ENCODE results near the gene STMN1.

DNA sequence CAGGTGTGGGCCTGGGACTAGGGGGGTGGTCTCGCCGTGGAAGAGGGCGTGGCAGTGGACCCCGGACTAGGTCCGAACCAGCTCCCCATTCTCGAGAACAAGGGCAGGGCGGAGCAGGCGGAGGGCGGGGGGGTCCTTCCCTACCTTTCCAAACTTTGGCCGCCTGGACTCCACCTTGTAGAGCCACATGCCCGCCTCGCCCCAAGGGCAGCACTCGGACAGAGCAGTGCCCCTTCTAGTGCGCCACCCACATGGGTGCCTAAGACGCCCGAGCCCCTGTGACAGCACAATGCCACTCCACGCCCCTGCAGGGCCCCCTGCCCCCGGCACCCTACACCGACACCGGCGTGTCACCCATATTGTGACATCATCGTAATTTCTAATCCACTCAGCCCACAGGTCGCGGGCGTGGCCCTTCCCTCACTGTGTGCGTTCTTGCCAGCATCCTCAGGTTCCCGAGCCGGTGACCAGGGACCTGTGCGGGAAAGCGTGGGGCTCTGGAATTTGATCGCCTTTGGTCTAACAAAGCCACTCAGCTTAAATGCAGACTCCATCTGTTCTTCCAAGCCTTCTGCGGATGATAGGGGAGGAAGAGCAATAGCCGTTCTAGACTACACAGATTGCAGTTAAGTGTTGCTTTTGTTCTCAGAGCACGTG, 553 bp upstream of the STMN1 start:
- TF ChIP-seq, protein P1, sequence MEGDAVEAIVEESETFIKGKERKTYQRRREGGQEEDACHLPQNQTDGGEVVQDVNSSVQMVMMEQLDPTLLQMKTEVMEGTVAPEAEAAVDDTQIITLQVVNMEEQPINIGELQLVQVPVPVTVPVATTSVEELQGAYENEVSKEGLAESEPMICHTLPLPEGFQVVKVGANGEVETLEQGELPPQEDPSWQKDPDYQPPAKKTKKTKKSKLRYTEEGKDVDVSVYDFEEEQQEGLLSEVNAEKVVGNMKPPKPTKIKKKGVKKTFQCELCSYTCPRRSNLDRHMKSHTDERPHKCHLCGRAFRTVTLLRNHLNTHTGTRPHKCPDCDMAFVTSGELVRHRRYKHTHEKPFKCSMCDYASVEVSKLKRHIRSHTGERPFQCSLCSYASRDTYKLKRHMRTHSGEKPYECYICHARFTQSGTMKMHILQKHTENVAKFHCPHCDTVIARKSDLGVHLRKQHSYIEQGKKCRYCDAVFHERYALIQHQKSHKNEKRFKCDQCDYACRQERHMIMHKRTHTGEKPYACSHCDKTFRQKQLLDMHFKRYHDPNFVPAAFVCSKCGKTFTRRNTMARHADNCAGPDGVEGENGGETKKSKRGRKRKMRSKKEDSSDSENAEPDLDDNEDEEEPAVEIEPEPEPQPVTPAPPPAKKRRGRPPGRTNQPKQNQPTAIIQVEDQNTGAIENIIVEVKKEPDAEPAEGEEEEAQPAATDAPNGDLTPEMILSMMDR (IDR thresholded peaks at IDR 0.05; ENCODE audit: control extremely low read depth in 1 of 3, insufficient read depth in 1 of 3, low read depth in 1 of 3, low read length in 3 of 3) = no peak
- TF ChIP-seq SP1 (IDR thresholded peaks at IDR 0.05; ENCODE audit: low read depth, low read length) (no peak), CEBPB (IDR thresholded peaks at IDR 0.05; ENCODE audit: low read depth, low read length) (no peak), POLR2A (IDR thresholded peaks at IDR 0.05; ENCODE audit: control extremely low read depth in 1 of 2, low read depth in 2 of 2, low read length in 2 of 2) (no peak), KDM1A (IDR thresholded peaks at IDR 0.05; ENCODE audit: borderline replicate concordance, low read length) (no peak), CHD1 (IDR thresholded peaks at IDR 0.05; ENCODE audit: low read depth, low read length) (no peak), TAF1 (IDR thresholded peaks at IDR 0.05; ENCODE audit: low read depth, low read length) (no peak), HDAC6 (IDR thresholded peaks at IDR 0.05; ENCODE audit: low read depth, low read length) (no peak), MAX (IDR thresholded peaks at IDR 0.05) (peak; percentile 33; the same call in 1 of the 2 replicates)

Data from H1 (cell line).